MV-4-11 (cell line): Measurements from ENCODE around the gene PRKACA.
A peak's percentile ranks its signal among the peaks of the same experiment; 100 is the strongest.
"Not testable (repeated sequence)": the region's sequence is repeated elsewhere in the genome, so short reads cannot be mapped to it uniquely, and the experiment has no call there.

Source experiments
- DNase-seq: peaks from one replicate; lab custom pipeline; 2025; lab: John Stamatoyannopoulos, UW

The PRKACA gene

GRCh38 chr19:14070268-14071050 is 47.1 kb downstream of the PRKACA start:
- no peak for DNase-seq

- DNase-seq: peak; percentile 22
Observed at GRCh38 chr19:14066134-14066533, 51.4 kb downstream of the PRKACA start.

- peak; percentile 44 for DNase-seq
Observed at GRCh38 chr19:14063105-14063504, 54.5 kb downstream of the PRKACA start.

GRCh38 chr19:14062558-14062855 is 55.1 kb downstream of the PRKACA start:
- no peak for DNase-seq

GRCh38 chr19:14061751-14062557 is 55.6 kb downstream of the PRKACA start, which contains the start of gene PALM3:
TSS of gene PALM3 (minus strand) at chr19:14062076. CDS start at chr19:14061980, 96 bp downstream.
- no peak for DNase-seq

GRCh38 chr19:14061081-14061749 is 56.3 kb downstream of the PRKACA start:
- no peak for DNase-seq

GRCh38 chr19:14059652-14060155 is 57.9 kb downstream of the PRKACA start:
- no peak for DNase-seq

- DNase-seq: no peak
Observed at GRCh38 chr19:14059093-14059480, 58.5 kb downstream of the PRKACA start.

- DNase-seq: no peak
Observed at GRCh38 chr19:14058182-14059092, 59.1 kb downstream of the PRKACA start.

GRCh38 chr19:14056741-14057356 is 60.7 kb downstream of the PRKACA start:
- no peak for DNase-seq

- DNase-seq: no peak
Observed at GRCh38 chr19:14056069-14056666, 61.4 kb downstream of the PRKACA start.

GRCh38 chr19:14055396-14055795 is 62.2 kb downstream of the PRKACA start:
- DNase-seq: no peak

- DNase-seq: no peak
Observed at GRCh38 chr19:14054721-14055120, 62.8 kb downstream of the PRKACA start.

- no peak for DNase-seq
Observed at GRCh38 chr19:14054099-14054498, 63.5 kb downstream of the PRKACA start.

- DNase-seq: no peak
Observed at GRCh38 chr19:14053500-14053899, 64.1 kb downstream of the PRKACA start.

- DNase-seq: no peak
Observed at GRCh38 chr19:14053032-14053431, 64.5 kb downstream of the PRKACA start.

GRCh38 chr19:14052470-14052869 is 65.1 kb downstream of the PRKACA start:
- no peak for DNase-seq

- DNase-seq: no peak
Observed at GRCh38 chr19:14051980-14052379, 65.6 kb downstream of the PRKACA start.

GRCh38 chr19:14050961-14051360 is 66.6 kb downstream of the PRKACA start:
- not testable (repeated sequence) for DNase-seq

GRCh38 chr19:14050512-14050911 is 67.0 kb downstream of the PRKACA start:
- DNase-seq: no peak
